Measurements from ENCODE around the gene PLCB1. TPM values are rescaled to one million over a fixed set of nuclear protein-coding genes. Genes with fewer than 3 reads are reported as not detected.
"Not testable (repeated sequence)": the region's sequence is repeated elsewhere in the genome, so short reads cannot be mapped to it uniquely, and the experiment has no call there.

Gene PLCB1
- total RNA-seq, 1 donor: 20.7 TPM

DNA sequence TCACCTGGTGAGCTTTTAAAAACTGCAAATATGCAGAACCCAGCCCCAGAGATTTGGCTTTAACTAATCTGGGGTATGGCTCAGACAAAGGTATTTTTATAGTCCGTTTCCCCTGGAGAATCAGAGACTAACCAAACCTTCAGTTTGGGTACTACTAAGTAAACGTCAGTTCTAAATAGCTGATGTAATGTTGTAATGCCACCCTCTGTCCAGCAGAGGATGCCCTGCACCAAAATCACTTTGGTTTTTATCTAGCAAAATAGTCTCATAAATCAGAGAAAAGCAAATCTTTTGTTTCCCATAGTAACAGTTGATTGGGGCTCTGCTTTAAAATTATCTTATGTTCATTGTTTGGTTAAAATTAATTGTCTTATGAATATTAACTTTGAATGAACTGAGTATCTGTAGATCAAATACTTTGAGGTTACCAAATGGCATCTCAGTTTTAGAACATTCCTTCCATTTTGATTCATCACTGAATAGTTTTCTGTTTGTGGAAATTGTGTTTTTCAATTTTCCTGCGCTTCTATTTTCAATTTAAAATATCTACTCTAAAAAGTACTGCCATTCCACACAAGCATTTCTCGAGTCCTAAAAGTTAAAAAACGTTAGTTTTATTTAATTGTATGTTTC lies 658.5 kb downstream of the PLCB1 start:
- peak in 2 of 3 donors; percentile 33 to 78 for DNase-seq (ENCODE audit: low read depth in 2 of 3, low spot score in 2 of 3)

DNA sequence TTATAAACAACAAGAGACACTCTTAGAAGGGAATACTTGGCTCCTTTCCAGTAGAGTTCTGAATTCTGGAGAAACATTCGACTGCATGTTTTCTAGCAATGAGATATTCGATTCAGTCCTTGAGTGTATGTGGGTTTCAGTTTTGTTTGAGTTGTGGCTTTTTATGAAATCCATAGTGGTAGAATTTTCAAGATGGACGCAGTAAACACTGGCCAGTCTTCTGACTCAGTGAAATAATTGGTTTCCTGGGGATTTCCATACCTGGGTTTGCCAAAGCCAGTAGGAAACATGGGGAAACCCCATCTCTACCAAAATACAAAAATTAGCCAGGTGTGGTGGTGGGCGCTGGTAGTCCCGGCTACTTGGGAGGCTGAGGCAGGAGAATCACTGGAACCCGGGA lies 663.3 kb downstream of the PLCB1 start:
- no peak for DNase-seq (ENCODE audit: low read depth in 2 of 3, low spot score in 2 of 3)

DNA sequence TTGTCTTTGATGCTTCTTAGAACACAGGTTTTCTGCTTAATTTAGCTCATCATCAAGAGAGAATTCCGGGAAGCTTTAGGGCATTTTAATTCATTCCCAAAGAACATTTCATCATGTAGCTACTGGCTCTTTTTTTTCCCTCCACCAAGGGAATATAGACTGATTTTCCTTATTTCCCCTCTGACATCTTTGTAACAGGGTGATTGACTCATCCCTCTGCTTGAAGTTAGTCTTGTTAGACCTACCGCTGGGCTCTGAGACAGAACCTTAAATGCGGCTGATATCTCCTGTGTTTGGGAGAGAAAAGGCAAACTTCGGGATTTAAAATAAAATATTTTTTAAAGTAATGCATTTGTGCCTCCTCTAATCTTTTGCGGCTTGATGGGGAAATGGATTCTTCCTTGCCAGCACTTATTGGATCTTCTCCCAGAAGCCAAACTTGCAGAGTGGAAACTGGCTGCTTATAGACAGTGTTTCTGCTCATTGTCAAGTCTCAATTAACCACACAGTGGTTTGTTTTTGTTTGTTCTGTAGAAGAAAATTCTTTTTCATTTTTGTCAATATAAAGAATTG lies 664.1 kb downstream of the PLCB1 start:
- DNase-seq (ENCODE audit: low read depth in 2 of 3, low spot score in 2 of 3): no peak

DNA sequence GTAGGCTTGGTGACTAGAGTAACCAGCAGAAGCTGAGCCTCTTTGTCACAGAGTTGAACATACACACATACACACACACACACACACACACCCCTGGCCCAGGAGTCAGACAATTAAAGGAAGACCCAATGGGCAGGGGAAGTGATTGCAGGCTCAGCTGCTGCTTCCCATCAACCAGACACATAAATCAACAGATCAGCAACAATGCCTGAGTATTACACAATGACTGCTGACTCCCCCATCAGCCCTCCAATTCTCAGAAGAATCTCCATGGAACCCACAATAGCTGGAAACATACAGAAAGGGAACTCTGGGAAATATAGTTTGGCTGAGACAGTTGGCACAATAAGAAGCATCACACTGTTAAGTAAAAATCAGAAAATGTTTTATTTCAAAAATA lies 666.4 kb downstream of the PLCB1 start:
- peak in 1 of 3 donors; percentile 8 for DNase-seq (ENCODE audit: low read depth in 2 of 3, low spot score in 2 of 3)

DNA sequence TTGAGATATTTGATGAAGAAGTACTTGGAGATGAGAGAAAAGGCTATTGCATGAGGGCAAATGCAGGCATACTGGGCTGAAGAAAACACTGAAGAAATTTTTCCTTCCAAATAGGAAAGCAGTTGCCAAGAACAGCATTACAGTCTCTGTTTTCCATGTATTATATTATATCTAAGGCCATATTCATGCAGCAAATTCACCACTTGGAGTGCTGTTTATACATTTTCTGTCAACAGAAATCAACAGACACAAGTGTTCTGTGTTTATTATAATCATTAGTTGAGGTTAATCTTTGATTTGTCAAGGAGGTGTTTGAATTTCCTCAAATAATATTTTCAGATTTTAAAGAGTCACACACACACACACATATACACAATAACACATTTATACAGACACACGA lies 668.0 kb downstream of the PLCB1 start:
- DNase-seq (ENCODE audit: low read depth in 2 of 3, low spot score in 2 of 3): no peak

DNA sequence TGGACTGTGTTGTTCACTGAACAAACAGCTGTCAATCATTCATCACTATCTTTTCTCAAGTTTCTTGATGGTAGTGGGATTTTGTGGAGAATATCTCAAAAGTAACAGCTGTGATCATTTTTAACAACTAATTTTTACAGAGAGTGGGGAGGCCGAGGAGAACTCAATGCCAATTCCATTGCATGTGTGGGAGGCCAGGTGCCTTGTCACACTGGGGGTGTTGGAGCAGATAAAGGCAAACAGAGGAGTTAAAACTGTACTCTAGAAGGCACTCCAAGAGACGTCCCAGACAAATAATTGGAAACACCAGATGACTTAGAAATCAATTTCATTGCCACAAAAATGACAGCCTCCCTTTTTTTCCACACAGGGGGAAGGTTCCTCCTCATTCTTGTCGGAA lies 669.6 kb downstream of the PLCB1 start:
- no peak for DNase-seq (ENCODE audit: low read depth in 2 of 3, low spot score in 2 of 3)

DNA sequence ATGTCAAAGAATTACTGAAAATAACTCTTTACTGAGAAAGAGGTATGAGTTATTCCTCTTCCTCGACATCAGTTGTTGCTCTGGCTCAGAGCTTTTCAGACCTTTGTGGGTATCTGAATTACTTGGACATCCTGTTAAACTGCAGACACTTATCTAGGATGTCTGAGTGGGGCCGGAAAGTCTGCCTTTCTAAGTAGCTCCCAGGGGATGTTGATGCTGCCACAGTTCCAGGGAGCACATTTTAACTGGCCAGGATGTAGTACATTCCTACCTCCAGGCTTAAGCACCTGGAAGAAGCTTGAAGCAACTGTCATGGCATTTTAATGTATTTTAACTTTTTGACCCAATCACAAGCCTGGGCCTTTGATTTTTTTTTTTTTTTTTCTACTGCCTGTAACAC lies 671.0 kb downstream of the PLCB1 start:
- no peak for DNase-seq (ENCODE audit: low read depth in 2 of 3, low spot score in 2 of 3)

DNA sequence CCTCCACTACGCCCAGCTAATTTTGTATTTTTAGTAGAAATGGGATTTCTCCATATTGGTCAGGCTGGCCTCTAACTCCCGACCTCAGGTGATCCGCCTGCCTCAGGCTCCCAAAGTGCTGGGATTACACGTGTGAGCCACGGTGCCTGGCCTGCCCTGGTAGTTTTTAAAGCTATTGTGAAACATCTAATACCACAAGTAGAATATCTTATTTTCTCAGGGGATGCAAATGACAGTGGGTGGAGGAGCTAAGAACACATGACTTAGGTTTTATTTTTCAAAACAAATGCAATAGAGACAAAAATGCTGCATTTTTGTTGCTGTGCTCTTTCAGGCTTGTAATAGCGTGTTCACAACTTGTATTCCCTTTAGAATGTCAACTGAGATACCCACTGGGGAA lies 671.9 kb downstream of the PLCB1 start:
- no peak for DNase-seq (ENCODE audit: low read depth in 2 of 3, low spot score in 2 of 3)

DNA sequence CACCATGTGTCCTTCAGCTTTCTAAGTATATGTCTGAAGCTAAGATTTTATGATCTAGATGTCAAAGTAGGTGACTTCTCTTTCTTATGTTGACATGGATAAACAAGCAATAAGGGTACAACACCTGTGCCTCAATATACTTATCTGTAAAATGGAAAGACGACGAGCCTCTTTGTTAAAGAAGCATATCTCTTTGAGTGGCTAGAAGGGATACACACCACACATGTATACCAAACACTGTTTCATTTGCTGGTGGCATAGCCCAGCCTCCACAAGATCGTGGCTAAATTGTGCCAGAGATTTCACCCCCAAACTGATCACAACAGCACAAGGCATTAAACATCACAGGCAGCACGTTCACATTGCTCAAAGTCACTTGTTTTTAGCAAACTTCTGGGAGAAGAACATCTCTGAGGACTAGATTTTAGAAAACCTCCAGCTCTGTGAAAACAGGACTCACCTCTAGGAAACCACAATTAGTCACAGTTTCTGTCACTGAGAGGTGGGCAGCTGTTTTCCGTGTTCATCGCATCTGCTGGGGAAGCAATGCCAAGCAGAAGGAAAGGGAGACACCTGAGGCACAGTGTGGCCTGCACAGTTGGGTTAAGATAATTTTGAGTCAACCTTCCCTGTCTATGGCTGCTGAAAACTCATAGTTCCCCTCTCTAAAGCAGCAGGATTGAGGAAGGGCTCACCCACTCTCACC lies 673.8 kb downstream of the PLCB1 start:
- DNase-seq (ENCODE audit: low read depth in 2 of 3, low spot score in 2 of 3): peak in 2 of 3 donors; percentile 24 to 25

DNA sequence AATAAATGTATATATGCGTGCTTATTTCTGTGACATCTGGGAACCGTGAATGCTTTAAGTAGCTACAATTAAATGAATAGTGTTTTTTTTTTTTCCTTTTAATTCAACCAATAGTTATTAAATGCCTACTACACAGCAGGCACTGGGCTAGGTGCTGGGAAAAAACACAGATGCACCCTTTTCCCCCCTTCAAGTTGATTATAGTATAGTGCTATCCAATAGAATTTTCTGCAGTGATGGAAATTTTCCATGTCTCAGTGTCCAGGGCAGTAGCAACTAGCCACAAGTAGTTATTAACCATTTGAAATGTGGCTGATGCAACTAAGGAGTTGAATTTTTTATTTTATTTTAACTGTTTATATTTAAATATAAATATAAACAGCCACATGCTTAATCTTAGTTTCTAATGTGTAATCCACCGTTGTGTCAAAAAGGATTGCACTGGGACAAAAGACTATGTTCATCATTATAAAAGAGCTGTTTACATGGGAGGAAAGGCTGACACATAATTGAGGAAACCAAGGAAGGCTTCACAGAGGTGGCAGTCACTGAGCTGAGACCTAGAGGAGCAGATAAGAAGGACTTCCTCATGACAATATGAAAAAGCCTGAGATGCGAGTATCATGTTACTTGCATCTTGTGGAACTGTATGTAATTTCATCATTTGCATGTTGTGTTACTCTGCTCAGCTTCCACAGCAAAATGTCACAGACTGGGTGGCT lies 675.6 kb downstream of the PLCB1 start:
- DNase-seq (ENCODE audit: low read depth in 2 of 3, low spot score in 2 of 3): no peak

DNA sequence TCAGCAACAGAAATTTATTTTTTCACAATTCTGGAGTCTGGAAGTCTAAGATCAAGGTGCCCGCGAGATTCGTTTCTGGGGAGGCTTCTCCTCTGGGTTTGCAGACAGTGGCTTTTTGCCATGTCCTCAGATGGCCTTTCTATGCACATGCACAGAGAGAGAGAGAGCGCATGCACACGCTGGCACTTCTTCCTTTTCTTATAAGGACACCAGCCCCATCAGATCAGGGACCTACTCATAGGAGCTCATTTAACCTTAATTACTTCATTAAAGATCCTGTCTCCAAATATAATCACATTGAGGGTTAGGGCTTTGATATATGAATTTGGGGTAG lies 676.1 kb downstream of the PLCB1 start:
- peak in 2 of 3 donors; percentile 3 to 4 for DNase-seq (ENCODE audit: low read depth in 2 of 3, low spot score in 2 of 3)

DNA sequence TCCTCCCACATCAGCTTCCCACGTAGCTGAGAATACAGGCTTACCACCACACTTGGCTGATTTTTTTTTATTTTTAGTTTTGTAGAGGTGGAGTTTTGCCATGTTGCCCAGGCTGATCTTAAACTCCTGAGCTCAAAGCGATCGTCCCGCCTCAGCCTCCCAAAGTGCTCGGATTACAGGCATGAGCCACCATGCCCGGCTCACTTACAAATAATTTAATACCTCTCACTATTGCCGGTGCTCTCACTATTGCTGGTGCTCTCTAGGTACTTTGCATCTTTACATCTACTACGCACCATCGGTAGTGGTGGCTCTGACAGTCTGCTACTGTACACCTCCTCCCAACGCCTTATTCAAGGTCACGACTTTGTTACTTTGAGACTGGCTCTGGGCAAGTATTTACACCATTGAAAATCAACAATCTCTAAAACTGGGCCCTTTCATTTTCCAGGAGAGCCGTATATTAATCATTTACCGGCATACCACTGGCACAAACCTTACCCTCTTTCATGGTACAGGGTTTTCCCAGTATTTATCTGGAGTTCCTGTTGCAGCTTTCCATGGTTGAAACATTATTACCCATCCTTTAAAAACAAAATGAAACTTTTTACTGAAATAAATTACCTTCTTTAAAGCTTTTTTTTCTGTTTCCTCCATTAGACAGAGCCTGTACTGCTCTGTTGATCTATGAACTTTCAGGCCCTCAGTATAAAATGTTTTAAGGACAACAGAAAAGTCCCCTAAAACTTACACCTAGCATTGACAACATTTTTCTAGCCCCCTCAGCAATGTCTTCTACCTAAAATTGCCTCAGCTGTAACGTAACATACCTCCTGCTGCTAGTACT lies 677.3 kb downstream of the PLCB1 start:
- no peak for DNase-seq (ENCODE audit: low read depth in 2 of 3, low spot score in 2 of 3)

DNA sequence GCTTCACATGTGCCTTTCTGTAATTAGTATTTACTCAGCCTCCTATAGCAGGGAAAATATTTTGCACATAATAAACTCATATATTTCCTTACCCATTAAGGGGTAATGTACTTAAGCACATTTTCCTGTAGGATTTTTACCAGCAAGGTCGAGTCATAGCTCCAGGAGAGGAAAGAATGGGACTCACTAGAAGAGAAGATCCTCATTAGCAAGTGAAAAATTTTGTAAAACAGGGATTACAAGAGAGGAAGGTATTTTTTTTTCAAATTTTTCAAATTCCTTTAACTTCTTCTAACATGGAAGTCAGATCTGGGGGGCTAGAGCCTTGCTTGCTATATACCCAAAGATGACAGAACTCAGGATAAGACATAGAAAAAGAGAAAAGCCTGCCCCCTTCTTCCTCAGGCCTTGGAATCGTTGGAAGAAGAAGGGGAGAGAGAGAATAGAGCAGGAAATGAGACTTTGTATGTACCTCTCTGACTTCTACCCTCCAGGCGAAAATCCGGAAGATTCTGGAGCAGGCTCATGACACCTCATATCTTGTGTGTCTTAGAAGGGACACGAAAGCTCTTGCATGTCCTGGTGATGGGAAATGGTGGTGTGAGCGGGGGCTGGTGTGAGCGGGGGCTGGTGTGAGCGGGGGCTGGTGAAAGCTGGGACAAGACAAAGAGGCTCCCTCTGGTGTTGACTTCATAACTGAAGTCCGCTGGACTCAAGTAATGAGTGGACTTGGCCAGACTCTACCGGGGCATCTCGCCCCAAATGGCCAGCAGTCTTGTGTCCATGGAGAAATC lies 679.9 kb downstream of the PLCB1 start:
- no peak for DNase-seq (ENCODE audit: low read depth in 2 of 3, low spot score in 2 of 3)

DNA sequence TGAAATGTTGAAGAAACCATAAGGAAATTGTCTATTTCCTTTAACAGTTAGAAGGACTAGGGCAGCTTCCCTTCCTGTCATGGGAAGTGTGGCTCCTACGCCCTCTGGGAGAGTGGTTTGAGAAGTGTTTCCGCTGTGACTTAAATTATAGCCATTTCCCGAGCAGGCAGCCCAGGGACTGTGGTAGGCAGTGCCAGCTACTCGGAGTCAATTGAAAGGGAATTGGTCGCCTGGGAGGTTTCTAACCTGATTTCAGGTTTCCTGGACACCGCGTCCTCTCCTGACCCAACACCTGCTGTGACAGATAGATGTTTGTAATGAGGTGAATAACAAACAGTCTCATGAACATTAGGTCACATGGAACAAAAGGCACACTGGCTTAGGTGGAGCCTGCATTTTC lies 680.8 kb downstream of the PLCB1 start:
- peak in 2 of 3 donors; percentile 1 to 12 for DNase-seq (ENCODE audit: low read depth in 2 of 3, low spot score in 2 of 3)

DNA sequence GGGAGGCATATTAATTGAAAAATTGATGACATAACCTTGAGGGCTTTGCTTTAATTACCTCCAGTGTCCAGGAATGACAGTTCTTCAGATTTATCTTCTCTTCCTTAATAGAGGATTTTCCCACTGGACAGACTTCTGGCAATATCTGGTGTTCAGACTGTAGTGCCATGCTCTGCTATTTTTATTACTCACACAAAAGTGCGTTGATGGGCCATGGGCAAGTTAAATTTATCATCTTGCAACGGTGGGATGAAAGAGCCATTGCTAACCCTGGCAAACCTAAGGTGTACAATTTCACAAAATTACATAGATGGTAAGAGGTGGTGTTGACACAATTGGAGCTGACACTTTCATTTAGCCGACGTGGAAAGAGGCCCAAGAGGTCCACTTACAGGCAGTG lies 683.1 kb downstream of the PLCB1 start:
- DNase-seq (ENCODE audit: low read depth in 2 of 3, low spot score in 2 of 3): no peak

DNA sequence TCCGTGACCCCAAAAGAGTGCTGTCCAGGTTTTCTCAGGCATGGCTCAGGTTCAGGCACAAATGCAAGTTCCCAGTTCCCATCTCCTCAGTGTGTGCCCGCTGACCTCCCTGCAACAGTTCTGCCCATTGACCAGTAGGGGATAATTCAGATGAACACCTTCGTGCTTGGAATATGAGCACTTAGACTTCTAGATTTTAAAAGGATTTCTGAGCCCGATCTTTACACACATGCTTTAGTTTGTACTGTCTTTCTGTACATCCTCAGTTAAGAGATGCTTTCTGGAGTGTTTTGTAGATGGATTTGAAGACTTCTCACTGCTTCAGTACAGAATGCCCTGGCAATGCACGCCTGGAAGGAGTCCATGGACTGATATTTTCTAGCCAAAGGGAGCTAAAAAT lies 697.2 kb downstream of the PLCB1 start:
- DNase-seq (ENCODE audit: low read depth in 2 of 3, low spot score in 2 of 3): no peak

DNA sequence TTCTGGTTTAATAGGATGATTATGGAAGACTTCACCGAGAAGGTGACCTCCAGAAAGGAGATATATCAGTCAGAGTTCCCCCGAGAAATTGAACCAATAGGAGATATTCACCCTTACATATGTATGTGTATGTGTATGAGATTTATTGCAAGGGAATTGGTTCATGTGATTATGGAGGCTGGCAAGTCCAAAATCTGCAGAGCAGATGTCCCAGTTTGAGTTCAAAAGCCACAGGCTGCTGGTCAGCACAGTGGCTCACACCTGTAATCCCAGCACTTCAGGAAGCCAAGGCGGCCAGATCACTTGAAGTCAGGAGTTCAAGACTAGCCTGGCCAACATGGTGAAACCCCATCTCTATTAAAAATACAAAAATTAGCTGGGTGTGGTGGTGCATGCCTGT lies 702.2 kb downstream of the PLCB1 start:
- DNase-seq (ENCODE audit: low read depth in 2 of 3, low spot score in 2 of 3): not testable (repeated sequence)

DNA sequence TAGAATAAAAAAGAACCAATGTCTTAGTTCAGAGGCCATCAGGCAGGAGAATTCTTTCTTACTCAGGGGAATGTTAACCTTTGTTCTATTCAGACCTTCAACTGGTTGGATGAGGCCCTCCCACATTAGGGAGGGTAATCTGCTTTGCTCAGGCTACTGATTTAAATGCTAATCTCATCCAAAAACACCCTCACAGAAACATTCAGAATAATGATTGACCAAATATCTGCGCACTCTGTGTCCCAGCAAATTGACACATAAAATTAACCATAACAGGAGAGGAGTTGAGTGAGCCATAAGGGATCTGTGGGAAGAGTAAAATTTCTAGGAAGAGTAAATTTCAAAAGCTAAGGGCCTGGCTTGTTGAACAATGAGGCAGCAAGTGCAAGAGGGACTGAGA lies 702.8 kb downstream of the PLCB1 start:
- no peak for DNase-seq (ENCODE audit: low read depth in 2 of 3, low spot score in 2 of 3)

DNA sequence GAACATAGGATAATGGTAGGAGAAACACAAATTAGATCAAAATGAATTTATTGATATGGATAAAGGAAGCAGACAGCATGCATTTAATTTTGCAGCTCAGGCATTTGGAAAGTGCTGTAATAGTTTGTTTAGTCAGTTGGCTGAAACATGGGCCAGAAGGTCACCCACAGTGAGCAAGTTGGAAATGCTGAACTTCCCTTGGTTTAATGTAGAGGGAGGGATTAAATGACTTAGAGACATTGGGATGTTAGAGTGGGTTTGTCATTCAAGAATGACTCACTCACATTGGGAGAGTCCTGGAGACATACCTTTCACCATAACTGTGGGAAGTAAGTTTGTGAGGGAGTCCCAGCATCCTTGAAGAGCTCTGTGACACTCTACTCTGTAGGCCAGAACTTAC lies 705.3 kb downstream of the PLCB1 start:
- no peak for DNase-seq (ENCODE audit: low read depth in 2 of 3, low spot score in 2 of 3)

DNA sequence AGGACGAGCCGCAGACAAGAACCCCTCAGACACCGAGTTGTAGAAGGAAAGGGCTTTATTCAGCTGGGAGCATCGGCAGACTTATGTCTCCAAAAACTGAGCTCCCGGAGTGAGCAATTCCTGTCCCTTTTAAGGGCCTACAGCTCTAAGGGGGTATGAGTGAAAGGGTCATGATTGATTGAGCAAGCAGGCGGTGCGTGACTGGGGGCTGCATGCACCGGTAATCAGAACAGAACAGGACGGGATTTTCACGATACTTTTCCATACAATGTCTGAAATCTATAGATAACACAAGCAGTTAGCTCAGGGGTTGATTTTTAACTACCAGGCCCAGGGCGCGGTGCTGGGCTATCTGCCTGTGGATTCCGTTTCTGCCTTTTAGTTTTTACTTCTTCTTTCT lies 710.5 kb downstream of the PLCB1 start:
- DNase-seq (ENCODE audit: low read depth in 2 of 3, low spot score in 2 of 3): no peak

Data from hematopoietic multipotent progenitor cell (in vitro differentiated cells).